ENCODE results near the gene VWA3A.
"Not testable (repeated sequence)": the region's sequence is repeated elsewhere in the genome, so short reads cannot be mapped to it uniquely, and the experiment has no call there.

VWA3A gene, protein sequence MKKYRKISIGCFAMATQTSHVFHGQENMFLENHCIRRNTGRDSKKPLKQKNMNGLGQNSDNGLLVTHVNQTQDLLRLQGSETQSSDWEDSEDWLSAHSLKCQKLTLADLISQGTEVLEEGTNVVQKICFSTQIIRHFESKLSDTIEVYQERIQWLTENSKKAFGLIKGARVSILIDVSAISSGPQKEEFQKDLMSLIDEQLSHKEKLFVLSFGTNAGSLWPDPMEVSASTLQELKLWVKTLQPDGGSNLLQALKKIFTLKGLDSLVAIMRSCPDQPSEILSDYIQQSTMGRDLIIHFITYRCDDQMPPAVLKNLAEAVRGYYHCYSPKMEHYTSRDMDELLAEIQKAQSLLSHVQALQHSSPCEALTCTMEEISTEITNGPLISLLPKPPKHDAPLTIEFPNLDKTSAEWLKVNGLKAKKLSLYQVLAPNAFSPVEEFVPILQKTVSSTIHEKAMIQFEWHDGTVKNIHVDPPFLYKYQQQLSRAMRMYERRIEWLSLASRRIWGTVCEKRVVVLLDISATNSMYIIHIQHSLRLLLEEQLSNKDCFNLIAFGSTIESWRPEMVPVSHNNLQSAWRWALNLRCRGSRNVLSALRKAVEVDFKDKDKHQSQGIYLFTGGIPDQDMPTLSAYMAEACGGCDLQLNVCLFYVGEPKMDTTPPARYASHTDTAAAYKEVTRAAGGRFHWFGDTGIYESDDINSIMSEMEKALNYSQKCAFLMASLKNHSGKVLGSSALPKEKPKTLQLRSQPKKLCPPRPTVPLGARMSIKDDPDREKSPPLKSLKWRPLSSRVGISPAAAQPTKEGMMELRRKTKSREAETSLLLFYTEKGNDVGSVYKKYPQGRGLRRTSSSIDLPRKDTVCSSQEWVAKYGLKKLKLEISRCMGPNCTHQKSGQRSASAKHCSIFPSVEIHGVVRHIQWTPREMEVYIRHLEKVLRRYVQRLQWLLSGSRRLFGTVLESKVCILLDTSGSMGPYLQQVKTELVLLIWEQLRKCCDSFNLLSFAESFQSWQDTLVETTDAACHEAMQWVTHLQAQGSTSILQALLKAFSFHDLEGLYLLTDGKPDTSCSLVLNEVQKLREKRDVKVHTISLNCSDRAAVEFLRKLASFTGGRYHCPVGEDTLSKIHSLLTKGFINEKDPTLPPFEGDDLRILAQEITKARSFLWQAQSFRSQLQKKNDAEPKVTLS

DNA sequence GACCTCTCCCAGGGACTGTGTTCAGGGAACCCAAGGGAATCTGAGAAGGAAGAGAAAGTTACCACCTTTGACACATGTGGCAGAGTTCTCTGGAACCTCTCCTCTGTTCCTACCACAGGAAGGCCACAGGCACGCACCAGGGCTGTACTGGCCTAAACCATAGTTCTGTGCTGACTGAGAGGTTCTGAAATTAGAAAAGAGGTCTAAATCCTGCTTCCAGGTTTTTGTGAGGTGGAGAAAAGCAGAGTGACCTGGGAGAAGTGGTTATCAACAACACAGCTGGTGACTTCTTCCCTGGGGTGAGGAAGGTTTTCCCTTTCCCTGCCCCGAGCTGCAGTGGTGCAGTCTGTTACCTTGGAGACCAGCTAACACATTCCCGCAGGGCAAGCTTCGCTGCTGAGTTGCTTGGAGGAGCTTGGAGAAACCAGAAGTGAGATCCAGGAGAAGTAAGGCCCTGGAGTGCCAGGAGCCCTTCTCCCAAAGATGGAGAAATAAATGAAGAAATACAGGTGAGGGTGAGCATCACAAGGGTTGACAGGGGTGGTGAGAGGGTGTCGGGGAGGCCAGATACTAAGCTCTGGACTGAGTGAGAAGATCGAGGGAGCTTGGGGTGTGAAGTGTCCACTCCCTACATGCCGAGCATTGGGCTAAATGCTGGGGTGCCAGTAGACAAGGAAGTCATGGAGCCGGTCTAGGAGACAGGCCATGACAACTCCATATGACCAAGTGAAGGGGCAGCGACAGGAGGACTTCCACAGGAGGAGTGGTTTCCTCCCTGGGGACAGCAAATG is at the start of gene VWA3A:
Gene VWA3A, plus strand, starts transcription at position 399 of the 791 bp plus-strand sequence. Its CDS starts 97 bp downstream, at position 496.
- no peak for DNase-seq

DNA sequence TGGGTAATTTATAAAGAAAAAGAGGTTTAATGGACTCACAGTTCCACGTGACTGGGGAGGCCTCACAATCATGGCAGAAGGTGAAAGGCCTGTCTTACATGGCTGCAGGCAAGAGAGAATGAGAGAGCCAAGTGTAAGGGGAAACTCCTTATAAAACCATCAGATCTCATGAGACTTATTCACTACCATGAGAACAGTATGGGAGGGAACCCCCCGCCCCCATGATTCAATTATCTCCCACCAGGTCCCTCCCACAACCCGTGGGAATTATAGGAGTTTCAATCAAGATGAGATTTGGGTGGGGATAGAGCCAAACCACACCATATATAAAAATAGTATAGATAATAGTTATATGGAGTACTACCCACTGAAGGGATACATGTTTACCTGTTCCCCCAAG is 48.5 kb upstream of the VWA3A start:
- DNase-seq: not testable (repeated sequence)

DNA sequence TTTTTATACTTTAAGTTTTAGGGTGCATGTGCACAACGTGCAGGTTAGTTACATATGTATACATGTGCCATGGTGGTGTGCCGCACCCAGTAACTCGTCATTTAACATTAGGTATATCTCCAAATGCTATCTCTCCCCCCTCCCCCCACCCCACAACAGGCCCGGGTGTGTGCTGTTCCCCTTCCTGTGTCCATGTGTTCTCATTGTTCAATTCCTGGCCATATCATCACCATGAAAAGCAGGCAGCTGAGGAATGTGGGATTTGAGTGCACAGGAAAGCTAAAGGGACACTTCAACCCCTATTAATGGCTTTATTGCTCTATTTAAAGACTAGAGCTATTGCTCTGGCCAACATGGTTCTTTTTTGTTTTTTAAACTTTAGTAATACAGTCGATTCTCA is 46.5 kb upstream of the VWA3A start:
- DNase-seq: not testable (repeated sequence)

DNA sequence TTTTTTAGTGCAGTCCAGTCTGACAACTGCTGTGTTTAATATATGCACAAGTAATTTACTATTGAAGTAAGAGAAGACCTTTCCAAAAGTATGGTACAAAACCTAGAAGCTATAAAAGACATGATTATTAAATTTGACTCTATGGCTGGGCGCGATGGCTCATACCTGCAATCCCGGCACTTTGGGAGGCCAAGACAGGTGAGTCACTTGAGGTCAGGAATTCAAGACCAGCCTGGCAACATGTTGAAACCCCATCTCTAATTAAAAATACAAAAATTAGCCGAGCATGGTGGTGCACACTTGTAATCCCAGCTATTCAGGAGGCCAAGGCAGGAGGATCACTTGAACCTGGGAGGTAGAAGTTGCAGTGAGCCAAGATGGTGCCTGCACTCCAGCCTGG is 41.4 kb upstream of the VWA3A start:
- no peak for DNase-seq

DNA sequence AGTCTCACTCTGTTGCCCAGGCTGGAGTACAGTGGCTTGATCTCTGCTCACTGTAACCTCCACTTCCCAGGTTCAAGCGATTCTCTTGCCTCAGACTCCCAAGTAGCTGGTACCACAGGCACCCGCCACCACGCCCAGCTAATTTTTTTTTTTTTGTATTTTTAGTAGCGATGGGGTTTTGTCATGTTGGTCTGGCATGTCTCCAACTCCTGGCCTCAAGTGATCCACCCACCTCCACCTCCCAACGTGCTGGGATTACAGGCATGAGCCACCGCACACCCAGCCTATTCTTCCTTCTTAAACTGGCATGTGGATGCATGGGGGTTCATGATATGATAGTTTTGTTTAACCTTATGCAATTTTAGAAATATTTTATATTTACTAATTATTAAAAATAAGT is 39.4 kb upstream of the VWA3A start:
- no peak for DNase-seq

DNA sequence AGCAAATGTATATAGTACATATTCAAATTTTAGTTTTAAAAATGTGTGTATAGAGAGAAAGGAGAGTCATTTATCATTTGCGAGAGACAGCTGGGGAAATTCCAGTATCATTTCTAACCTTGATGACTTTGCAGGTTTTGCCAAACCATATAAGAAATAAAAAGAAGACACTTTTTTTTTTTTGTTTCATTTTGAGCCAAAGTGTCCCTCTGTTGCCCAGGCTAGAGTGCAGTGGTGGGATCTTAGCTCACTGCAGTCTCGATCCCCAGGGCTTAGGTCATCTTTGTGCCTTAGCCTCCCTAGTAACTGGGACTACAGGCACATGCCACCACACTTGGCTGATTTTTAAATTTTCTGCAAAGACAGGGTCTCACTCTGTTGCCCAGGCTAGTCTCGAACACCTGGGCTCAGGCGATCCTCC is 38.4 kb upstream of the VWA3A start:
- no peak for DNase-seq

DNA sequence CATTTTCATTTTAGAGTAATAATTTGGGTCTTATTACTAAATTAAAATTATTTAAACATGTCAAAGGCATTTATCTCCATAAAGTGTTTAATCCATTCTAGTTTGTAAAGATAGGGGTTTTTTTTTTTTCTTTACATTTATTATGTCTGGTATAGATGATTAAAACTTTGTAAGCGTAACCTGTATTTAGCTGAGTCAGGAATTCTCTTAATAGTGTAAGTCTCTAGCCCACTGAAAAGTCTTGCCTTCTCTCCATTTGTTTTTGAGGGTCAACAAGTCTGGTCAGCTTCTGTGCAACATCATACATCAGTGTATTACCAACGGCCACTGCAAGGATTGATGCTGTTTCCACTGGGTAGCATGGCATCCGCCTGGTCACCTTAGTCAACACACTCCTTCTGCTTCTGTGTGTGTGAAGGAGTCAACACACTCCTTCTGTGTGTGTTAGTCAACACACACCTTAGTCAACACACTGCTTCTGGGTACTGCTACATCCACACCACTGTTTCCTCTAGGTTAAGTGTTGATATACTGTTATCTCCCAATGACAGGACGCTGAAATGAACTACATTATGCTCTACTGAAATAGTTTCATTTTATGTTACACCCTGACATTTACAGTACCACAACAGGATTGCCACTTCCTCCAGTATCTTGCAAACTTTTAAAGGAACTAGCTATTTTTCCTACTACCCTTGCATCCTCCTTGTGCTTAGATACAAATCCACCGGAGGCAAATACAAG is 37.3 kb upstream of the VWA3A start:
- DNase-seq: peak; percentile 11

DNA sequence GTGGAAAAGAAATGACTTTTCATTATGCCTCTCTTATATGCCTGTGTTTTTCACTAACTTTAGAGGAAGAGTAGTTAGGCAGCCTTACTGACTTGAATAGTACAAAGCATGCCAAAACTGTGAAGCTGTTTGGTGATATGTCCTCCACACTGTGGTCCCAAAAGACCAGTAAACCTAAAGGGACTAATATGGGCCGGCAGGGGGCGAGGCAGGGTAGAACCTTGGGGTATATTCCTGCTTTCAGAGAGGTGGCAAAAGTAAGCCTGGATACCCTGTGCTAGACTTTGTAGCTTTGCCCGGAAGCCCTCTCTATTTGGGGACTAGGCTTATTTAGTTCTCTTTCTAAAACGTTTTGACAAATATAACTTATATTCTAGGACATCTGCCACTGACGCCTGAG is 36.5 kb upstream of the VWA3A start:
- DNase-seq: no peak

DNA sequence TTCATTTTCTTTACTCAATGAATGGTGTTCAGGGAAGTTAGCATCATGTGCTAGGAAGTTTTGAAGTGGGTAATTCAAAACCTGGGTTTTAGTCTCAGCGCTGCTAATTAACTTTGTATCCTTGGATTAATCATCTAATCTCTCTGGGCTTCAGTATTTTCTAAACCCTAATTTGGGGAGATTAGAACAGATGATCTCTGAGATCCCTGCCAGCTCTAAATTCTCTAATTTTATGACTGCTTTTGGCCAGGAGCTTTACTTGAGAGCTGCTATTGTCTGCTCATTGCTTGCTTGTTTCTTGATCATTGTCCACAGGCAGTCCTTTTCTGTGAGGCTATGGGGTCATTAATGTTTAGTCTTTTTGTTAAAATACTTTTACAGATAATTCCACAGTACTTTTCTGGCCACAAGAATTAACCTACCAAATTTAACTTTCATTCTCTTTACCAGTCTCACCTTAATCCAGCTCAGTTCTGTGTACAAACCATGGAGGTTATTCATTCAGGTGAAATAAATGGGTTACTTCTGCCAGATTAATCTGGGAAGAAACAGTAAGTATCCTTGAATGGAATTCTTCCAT is 28.4 kb upstream of the VWA3A start:
- DNase-seq: no peak

DNA sequence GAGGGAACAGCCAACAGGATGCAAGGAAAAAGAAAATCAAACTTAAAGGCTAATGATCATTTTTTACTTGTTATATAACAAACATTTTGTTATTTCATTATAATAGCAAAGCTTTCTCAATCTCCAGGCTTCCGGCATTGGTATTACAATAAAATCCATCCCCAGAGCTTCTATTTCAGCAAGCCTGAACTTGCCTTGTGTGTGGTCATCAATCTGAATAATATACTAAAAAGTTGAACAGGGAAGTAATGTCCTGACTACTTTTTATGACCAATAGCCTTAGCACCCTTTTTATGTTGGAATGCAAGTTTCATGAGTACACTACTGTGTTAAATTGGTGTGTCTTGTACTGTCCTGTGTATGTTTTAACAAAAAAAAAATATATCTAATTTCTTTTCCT is 27.1 kb upstream of the VWA3A start:
- no peak for DNase-seq

DNA sequence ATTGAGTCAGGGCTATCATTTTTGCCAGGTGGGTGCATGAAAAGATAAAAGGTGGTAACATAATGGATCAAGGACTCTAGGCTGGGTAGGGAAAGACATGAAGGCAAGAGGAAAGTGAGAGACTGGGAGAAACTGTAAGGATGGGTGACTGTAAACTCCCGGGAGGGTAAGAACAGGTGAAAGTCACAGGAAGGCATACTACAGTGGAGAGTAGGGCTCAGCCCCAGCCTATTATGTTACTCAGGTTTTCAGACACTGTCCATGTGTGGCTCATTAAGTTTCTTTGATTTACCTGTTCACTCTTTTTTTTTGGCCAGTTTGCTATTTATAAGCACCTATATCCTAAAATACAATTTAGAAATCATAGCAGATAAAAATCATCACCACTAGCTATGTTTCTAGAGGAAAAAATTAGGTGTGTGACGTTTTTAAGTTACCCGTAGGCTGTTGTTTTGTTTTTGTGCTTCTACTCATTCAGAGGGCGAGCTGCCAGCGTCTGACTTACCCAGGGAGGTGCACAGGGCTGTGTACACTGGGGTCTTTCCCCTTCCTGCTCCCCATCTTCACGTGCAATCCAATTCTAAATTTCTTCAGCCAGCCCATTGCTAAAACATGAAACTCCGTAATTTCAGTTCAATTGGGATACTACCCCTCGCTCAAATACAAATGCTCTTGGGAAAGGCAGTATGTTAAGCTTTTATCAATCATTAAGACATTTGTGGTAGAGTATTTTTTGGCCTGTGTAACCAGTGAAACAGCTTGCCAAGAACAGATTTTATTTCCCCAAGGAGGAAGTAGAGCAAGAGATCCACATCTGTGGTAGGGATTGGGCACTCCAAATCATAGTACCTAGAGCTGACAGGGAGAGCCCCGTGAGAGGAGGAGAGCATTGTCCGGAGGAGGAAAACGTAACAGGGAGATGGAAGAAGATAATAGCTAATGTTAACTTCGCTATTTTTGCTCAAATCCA is 21.7 kb upstream of the VWA3A start:
- DNase-seq: no peak

DNA sequence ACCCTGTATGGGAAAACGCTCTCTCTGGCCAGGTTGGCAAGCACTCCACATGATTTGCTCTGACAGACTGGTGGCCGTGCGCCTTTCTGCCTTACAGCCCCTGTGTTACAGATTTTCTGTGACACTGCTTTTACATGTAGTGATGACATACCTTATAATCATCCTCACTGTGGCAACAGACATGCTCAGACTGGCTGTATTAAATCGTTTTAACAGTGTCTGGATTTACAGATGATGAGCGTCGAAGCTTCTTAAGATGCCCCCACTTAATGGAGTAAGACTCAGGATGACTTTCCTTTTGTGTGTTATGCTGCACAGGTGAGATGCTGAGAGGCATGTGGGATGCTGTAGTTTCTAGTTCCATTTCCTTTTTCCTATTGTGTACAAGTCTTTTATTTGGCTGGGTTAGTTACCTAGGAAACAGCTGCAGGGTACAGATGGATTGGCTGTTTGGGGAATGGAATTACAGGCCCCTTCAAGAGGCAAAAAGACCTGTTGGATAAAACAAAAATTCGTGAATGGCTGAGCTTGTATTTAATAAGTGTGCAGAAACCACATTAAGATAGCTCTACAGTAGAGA is 20.9 kb upstream of the VWA3A start:
- no peak for DNase-seq

DNA sequence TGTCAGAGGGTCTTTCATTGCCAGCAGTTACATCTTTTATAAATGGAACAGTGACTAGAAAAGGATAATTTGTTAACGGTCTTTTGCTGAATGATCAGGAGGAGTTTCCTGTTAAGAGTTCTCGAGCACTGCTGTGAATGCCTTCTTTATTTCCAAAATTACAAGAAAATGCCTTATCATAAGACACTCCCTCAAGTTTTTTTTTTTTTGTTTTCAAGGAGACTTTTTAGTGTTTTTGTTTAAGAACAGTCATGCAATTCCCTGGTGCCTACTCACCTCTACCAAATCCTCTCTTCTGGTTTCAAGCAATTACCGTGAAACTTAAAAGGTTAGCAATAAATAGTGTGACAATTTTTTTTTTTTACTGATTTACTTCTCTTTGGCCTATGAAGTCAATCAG is 19.0 kb upstream of the VWA3A start:
- DNase-seq: no peak

DNA sequence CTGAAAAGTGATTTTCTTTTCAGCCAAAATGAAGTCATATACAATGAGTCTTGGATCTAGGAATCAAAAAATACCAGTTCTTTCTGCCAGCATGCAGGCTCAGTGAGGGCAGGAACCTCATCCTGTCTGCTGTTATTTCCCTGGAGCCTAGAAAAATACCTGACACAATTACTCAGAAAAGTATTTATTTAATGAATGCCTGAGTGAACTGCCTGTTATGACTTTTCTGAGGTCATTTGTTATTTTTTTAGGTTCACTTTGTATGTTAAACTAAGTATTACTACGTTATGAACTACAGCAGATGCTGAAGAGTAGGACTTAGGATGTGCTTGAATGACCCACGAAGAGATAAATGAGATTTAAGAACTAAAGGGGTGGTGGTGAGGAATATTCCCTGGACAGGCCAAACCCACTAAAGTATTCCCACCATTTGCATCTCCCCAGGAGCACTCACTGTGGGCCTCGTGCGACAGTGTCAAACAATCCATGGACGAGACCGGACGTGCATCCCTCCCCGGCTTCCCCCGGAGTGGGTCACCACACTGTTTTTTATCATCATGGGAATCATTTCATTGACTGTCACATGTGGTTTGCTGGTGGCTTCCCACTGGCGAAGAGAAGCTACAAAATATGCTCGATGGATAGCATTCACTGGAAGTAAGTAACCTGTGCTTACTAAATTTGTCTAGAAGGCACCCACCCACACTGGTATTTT is 17.1 kb upstream of the VWA3A start:
- DNase-seq: no peak

DNA sequence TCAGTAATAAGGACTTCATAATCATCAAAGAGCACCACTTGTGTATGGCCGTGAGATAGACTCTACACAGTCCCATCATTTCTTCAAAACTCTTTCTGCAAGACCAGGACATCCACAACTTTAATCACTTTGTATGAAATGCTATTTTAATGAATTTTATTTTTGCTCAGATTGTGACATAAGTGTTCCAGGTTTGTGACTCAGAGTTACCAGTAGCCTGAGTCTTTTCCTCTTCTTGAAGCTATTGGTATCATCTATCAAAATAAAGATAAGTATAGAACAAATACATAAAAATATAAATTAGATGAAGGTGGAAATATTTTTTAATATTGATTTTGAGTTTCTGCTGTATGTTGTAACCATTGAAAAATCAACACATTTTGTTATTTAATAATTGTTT is 16.6 kb upstream of the VWA3A start:
- no peak for DNase-seq

DNA sequence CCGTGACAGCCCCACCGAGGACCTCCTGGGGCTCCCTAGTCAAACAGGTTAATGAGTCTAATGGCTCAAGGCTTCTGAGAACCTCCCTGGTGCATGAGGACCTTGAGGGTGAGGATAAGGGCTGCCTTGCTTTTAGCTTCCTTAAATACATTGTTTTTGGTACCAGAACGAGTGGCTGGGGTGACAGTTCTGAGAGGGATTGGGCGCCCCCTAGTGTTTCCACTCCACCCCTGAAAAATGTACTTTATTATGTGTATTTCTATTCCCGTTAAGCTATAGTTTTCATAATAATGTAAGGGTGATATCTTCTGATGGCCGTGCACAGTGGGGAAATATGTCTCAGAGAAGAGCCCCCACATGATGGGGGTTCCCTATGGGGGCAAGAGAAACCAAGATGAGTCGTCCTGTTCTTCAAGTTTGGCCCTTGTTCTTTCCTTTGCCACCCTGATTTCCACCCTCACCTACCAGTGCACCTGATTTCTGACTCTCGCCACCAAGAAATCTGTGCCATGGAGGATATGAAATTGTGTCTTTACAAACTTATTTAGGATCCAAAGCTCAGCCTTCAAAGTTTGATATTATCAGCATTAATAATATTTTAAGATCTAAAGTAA is 14.5 kb upstream of the VWA3A start:
- peak; percentile 58 for DNase-seq

DNA sequence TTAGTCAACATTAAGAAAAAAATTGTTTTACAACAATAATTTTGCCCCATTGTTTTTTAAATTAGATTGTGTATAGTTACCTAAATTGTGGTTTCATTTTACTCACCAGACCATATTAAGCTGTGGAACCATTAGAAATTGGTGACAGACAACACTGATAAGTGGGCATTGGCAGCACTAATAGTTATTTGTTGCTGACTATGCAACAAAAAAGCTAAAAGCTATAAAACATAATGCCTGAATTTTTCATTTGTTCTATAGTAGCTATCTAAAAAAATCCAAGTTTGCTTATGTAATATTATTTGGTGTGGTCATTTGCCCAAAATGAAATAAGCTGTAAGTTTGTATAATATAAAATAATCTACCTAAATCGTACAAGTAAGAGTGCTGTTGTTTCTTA is 13.7 kb upstream of the VWA3A start:
- no peak for DNase-seq

DNA sequence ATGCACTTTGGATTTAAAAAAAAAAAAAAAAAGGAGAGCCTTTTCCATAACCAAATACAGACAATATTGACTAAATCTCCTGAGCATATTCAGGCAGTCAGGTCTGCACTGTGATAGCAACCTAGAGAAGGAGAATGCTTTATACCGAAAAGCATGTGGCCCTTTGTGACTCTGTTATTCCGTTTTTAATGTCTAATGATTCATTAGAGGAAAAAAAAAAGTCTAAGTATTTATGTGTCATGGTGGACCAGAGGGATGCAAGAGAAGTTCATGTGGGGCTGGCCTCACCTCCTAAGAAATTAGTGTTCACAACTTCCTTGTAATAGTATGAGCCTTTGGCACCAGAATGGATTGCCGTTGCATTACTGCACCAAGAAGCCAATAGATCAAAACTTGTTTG is 11.3 kb upstream of the VWA3A start:
- no peak for DNase-seq

DNA sequence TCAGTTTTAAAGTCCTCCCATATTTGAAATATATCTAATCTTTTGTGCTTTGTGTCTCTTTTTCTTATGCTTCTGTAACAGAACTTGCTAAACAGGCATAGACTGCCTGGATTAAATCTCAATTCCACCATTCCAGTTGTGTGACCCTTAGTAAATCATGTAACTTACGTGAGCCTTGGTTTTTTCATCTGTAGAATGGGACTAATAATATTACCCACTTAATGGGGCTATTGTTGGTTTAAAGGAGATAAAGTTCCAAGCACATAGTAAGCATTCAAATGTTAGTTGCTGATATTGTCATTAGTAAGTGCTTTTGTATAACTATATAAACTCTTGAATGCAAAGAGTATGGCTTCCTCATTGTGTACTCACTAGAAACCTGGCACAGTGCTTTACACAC is 5.9 kb upstream of the VWA3A start:
- DNase-seq: no peak
